DND-41 (cell line): ENCODE data around the gene GPC5.

Experiments
- ATAC-seq: fragments of 200-7000 bp; cut with Tn5 transposase; 3 replicates; pipeline ENCODE4 v1.9.1; 2021; ENCODE audit warnings: low read depth; ENCODE audit not compliant: insufficient read depth
- DNase-seq: peaks from one replicate; pipeline ENCODE4 v3.0.0-alpha.2; 2020
- H2AFZ ChIP-seq: 2 replicates; pipeline ENCODE4 v1.6.0; 2012; ENCODE audit warnings: low read depth, low read length
- H3K27ac ChIP-seq: 2 replicates; pipeline ENCODE4 v1.5.1; 2012; ENCODE audit warnings: low read length, inconsistent platforms
- H3K27me3 ChIP-seq: fragments of 200-600 bp; sonication (generic); 2 replicates; pipeline ENCODE4 v1.6.0; 2012; ENCODE audit warnings: low read length, mild to moderate bottlenecking, inconsistent platforms; ENCODE audit not compliant: insufficient read depth, poor library complexity
- H3K36me3 ChIP-seq: 2 replicates; pipeline ENCODE4 v1.5.1; 2012; ENCODE audit warnings: low read length, inconsistent platforms; ENCODE audit not compliant: insufficient read depth
- H3K4me1 ChIP-seq: 2 replicates; pipeline ENCODE4 v1.5.1; 2012; ENCODE audit warnings: mild to moderate bottlenecking, low read length; ENCODE audit not compliant: insufficient read depth
- H3K4me2 ChIP-seq: 2 replicates; pipeline ENCODE4 v1.6.0; 2012; ENCODE audit warnings: mild to moderate bottlenecking, moderate library complexity, low read length, inconsistent platforms; ENCODE audit not compliant: insufficient read depth
- H3K4me3 ChIP-seq, 2 experiments: fragments of 200-600 bp in 1 of 2; shearing (Covaris generic) in 1 of 2; 2 replicates each; pipeline ENCODE4 v1.5.1; 2012 to 2016; ENCODE audit warnings: inconsistent platforms in 2 of 2, low read length in 2 of 2, mild to moderate bottlenecking in 2 of 2, low read depth in 1 of 2, moderate library complexity in 1 of 2
- H3K79me2 ChIP-seq: 2 replicates; pipeline ENCODE4 v1.6.0; 2012; ENCODE audit warnings: low read length, inconsistent platforms; ENCODE audit not compliant: insufficient read depth
- H3K9ac ChIP-seq: 2 replicates; pipeline ENCODE4 v1.6.0; 2012; ENCODE audit warnings: low read depth, mild to moderate bottlenecking, inconsistent platforms, low read length, moderate library complexity
- H3K9me3 ChIP-seq: 2 replicates; pipeline ENCODE4 v1.5.1; 2012; ENCODE audit warnings: low read length, moderate library complexity, mild to moderate bottlenecking, inconsistent platforms; ENCODE audit not compliant: insufficient read depth, severe bottlenecking
- H4K20me1 ChIP-seq: 2 replicates; pipeline ENCODE4 v1.6.0; 2012; ENCODE audit warnings: low read length; ENCODE audit not compliant: insufficient read depth
- EZH2 ChIP-seq: IDR thresholded peaks from 3 replicates; pipeline ENCODE4 v1.6.1; 2012; ENCODE audit warnings: borderline replicate concordance, low read depth, mild to moderate bottlenecking, moderate library complexity, low read length, inconsistent platforms; ENCODE audit not compliant: severe bottlenecking
- TF ChIP-seq, protein P1 (sequence below): IDR thresholded peaks from 2 replicates; pipeline ENCODE4 v1.5.1; 2012; ENCODE audit warnings: borderline replicate concordance, low read length, moderate library complexity, mild to moderate bottlenecking; ENCODE audit not compliant: poor library complexity, severe bottlenecking; ENCODE audit errors: extremely low read depth

Gene GPC5

DNA sequence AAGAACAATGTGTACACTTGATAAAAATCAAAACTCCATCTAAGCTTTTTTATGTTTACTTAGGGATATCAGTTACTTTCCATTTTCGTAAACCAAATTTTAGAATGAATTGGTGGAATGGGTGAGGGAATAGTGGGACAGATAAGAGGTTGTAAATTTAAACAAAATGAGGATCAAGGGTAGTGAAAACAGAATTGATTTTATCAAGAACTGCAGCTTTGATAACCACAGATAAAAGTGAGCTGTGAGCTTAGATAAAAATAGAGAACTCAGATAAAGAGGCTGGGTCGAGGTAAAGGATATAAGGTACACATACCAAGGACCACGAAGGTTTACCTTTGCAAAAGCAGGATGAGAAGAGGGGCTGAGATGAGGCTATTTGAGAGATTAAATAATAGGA, 1015.0 kb downstream of the GPC5 start:
- Histone ChIP-seq H3K9me3 (no peaks in the 10 kb centered on the region), H3K36me3 (no peaks in the 10 kb centered on the region), H3K79me2 (no peaks in the 10 kb centered on the region), H4K20me1 (no peaks in the 10 kb centered on the region), H3K4me2 (no peak overlapping the region), H3K27me3 (no peaks in the 10 kb centered on the region), H3K4me3 (no peak overlapping the region), H3K27ac (no peak overlapping the region), H3K9ac (no peak overlapping the region), H3K4me1 (no peaks in the 10 kb centered on the region), H2AFZ (no peak overlapping the region)
- no peak for TF ChIP-seq EZH2
- TF ChIP-seq, protein P1, sequence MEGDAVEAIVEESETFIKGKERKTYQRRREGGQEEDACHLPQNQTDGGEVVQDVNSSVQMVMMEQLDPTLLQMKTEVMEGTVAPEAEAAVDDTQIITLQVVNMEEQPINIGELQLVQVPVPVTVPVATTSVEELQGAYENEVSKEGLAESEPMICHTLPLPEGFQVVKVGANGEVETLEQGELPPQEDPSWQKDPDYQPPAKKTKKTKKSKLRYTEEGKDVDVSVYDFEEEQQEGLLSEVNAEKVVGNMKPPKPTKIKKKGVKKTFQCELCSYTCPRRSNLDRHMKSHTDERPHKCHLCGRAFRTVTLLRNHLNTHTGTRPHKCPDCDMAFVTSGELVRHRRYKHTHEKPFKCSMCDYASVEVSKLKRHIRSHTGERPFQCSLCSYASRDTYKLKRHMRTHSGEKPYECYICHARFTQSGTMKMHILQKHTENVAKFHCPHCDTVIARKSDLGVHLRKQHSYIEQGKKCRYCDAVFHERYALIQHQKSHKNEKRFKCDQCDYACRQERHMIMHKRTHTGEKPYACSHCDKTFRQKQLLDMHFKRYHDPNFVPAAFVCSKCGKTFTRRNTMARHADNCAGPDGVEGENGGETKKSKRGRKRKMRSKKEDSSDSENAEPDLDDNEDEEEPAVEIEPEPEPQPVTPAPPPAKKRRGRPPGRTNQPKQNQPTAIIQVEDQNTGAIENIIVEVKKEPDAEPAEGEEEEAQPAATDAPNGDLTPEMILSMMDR, result no peak
- DNase-seq (no peak), ATAC-seq (no peak)

DNA sequence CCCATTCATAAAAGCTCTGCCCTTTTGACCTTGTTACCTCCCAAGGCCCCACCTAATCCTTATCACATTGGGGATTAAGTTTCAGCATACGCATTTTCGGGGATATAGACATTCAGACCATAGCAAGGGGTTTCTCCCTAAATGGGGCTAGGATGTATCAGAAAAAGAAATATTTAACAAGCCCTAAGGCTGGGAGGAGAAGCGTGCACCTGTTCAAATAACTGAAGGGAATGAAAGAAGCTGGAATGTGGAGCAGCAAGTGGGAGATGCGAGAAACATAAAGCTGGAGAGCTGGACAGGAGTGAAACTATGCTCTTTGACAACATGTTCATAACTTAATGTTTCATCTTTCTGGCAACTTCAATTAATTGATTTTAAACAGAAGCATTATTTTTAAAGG, 1016.4 kb downstream of the GPC5 start:
- H4K20me1 ChIP-seq, result no peaks in the 10 kb centered on the region
- no peak overlapping the region for H3K4me2 ChIP-seq
- DNase-seq, result no peak
- no peak for TF ChIP-seq EZH2
- TF ChIP-seq, protein P1, result no peak
- H3K4me1 ChIP-seq, result no peaks in the 10 kb centered on the region
- H3K27ac ChIP-seq, result no peak overlapping the region
- no peaks in the 10 kb centered on the region for H3K79me2 ChIP-seq
- ATAC-seq, result no peak
- no peaks in the 10 kb centered on the region for H3K27me3 ChIP-seq
- H2AFZ ChIP-seq, result no peak overlapping the region
- no peaks in the 10 kb centered on the region for H3K9me3 ChIP-seq
- H3K9ac ChIP-seq, result no peak overlapping the region
- no peaks in the 10 kb centered on the region for H3K36me3 ChIP-seq
- H3K4me3 ChIP-seq, result no peak overlapping the region

GRCh38 chr13:92415781-92416180, 1017.4 kb downstream of the GPC5 start:
- H3K27ac ChIP-seq, result no peak overlapping the region
- H3K79me2 ChIP-seq, result no peaks in the 10 kb centered on the region
- no peaks in the 10 kb centered on the region for H3K9me3 ChIP-seq
- no peaks in the 10 kb centered on the region for H3K27me3 ChIP-seq
- no peak for TF ChIP-seq EZH2
- TF ChIP-seq, protein P1, result no peak
- no peak overlapping the region for H3K4me2 ChIP-seq
- no peaks in the 10 kb centered on the region for H3K36me3 ChIP-seq
- no peaks in the 10 kb centered on the region for H3K4me1 ChIP-seq
- no peaks in the 10 kb centered on the region for H4K20me1 ChIP-seq
- H2AFZ ChIP-seq, result no peak overlapping the region
- DNase-seq (no peak), ATAC-seq (no peak)
- H3K4me3 ChIP-seq, result no peak overlapping the region
- H3K9ac ChIP-seq, result no peak overlapping the region

DNA sequence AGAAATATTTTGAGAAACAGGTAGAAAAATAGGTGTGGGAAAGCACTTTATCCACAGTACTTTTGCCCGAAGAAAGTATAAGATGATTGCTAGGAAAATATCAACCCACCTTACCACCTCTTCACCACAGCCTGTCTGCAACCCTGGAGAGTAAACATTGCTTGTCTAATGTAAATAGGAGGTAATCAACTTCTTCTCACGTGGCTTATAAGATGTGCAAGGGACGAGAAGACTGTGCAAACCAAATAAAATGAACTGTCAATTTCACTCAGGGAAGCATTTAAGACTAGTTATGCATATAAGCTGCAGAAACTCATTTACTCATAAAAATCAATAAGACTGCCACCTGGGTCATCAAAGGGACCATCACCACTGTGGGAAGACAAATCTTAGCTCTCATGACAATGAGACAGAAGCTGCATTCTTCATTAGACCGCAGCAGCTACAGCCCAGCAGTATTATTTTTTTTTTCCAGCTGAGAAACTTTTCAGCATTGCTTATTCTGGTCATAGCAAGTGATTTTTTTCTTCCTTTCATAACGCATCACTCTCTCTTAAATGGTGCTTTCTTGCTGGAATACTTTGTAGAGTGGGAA, 1020.5 kb downstream of the GPC5 start:
- no peak for ATAC-seq
- TF ChIP-seq EZH2, result no peak
- TF ChIP-seq, protein P1, result no peak

More for the DNA sequence above, 1020.5 kb downstream of the GPC5 start:
- Histone ChIP-seq H3K27me3 (no peaks in the 10 kb centered on the region), H2AFZ (no peak overlapping the region), H3K4me2 (no peak overlapping the region), H4K20me1 (no peaks in the 10 kb centered on the region), H3K36me3 (no peaks in the 10 kb centered on the region), H3K4me1 (no peaks in the 10 kb centered on the region), H3K79me2 (no peaks in the 10 kb centered on the region), H3K9me3 (no peaks in the 10 kb centered on the region), H3K4me3 (no peak overlapping the region), H3K9ac (no peak overlapping the region), H3K27ac (no peak overlapping the region)
- no peak for DNase-seq
